ENCODE measurements around the gene EEF1AKMT2. TPM values are rescaled to one million over a fixed set of nuclear protein-coding genes. Genes with fewer than 3 reads are reported as not detected.

Gene EEF1AKMT2
- total and polyA plus RNA-seq, 9 of the 15 experiments (the other 6 are each of a cell fraction or from before 2014, with no cell fraction given): 9.3 to 34.3 (median 23.7) TPM

DNA sequence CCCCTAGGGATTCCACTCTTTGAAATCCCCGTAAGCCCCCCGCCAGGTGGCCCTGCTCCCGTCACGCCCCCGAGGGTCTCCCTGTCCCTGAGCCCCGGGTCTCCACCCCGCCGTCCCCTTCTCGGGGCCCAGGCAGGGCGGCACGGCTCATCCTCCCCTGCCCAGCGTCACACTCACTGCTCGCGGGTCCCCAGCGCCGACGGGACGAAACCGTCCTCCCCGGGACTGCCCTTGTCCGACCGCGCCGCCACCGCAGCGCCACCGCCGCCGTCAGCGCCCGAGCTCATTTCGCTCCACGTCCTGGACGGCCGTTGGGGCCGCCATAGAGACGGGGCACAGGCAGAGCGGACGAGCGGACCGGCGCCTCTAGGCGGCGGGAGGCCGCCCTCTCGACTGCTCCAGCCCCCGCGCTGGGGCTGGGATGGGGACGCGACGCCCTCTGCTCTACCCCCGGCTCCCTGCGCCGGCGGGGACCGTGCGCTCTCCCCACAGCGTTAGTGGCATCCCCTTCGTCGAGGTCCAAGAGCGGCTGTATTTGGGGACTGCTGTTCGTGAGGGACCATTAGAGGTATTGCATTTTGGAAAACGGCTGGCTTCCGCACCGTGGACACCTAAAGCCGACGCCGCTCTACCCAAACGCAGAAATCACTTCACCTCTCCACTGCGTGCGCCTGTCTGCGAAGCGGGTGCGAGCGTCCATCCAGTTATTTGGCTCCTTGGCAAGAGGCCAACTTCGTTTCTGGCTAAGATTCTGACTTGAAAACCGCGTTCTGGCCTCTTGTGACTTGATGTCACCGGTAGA lies at the start of gene EEF1AKMT2 (continued):
- TF ChIP-seq PTTG1 (tag; IDR thresholded peaks at IDR 0.05; ENCODE audit: low read depth) (no peak), DIDO1 (tag; IDR thresholded peaks at IDR 0.05; ENCODE audit: low read depth) (no peak), SMAD1 (IDR thresholded peaks at IDR 0.05; ENCODE audit: low read depth, low read length, partially characterized antibody) (no peak), ZSCAN32 (CRISPR knock-in tag; IDR thresholded peaks at IDR 0.05) (no peak), ELF2 (CRISPR knock-in tag; IDR thresholded peaks at IDR 0.05) (no peak), POLR2B (IDR thresholded peaks at IDR 0.05; ENCODE audit: low read depth, partially characterized antibody) (peak; percentile 78), CBFA2T2 (conservative IDR thresholded peaks at IDR 0.05) (no peak), BACH1 (tag; IDR thresholded peaks at IDR 0.05) (no peak), EGR1 (conservative IDR thresholded peaks at IDR 0.05) (peak; percentile 77), ZNF551 (CRISPR knock-in tag; IDR thresholded peaks at IDR 0.05) (no peak), ZNF146 (CRISPR knock-in tag; IDR thresholded peaks at IDR 0.05; ENCODE audit: unreplicated experiment) (no peak), THRAP3 (IDR thresholded peaks at IDR 0.05; ENCODE audit: borderline replicate concordance) (no peak), DNMT1 (IDR thresholded peaks at IDR 0.05) (no peak), RFX1 (IDR thresholded peaks at IDR 0.05) (no peak), NR1H2 (CRISPR knock-in tag; IDR thresholded peaks at IDR 0.05) (0 out of 2 replicates have a peak, but pooled peaks have one; percentile 82), ZNF444 (CRISPR knock-in tag; IDR thresholded peaks at IDR 0.05) (no peak), CEBPG (CRISPR knock-in tag; IDR thresholded peaks at IDR 0.05) (no peak), CEBPG (tag; conservative IDR thresholded peaks at IDR 0.05 in 1 of 2, IDR thresholded peaks at IDR 0.05 in 1 of 2) (no peak)
- TF ChIP-seq, protein P1, sequence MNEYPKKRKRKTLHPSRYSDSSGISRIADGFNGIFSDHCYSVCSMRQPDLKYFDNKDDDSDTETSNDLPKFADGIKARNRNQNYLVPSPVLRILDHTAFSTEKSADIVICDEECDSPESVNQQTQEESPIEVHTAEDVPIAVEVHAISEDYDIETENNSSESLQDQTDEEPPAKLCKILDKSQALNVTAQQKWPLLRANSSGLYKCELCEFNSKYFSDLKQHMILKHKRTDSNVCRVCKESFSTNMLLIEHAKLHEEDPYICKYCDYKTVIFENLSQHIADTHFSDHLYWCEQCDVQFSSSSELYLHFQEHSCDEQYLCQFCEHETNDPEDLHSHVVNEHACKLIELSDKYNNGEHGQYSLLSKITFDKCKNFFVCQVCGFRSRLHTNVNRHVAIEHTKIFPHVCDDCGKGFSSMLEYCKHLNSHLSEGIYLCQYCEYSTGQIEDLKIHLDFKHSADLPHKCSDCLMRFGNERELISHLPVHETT (CRISPR knock-in tag; conservative IDR thresholded peaks at IDR 0.05 in 1 of 2, IDR thresholded peaks at IDR 0.05 in 1 of 2): peak in 1 of 2 experiments; percentile 90; a peak in 2 of 4 replicates
- TF ChIP-seq, protein P2, sequence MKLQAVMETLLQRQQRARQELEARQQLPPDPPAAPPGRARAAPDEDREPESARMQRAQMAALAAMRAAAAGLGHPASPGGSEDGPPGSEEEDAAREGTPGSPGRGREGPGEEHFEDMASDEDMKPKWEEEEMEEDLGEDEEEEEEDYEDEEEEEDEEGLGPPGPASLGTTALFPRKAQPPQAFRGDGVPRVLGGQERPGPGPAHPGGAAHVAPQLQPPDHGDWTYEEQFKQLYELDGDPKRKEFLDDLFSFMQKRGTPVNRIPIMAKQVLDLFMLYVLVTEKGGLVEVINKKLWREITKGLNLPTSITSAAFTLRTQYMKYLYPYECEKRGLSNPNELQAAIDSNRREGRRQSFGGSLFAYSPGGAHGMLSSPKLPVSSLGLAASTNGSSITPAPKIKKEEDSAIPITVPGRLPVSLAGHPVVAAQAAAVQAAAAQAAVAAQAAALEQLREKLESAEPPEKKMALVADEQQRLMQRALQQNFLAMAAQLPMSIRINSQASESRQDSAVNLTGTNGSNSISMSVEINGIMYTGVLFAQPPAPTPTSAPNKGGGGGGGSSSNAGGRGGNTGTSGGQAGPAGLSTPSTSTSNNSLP (IDR thresholded peaks at IDR 0.05; ENCODE audit: borderline replicate concordance, low read depth, low read length): no peak
- TF ChIP-seq, protein P3, sequence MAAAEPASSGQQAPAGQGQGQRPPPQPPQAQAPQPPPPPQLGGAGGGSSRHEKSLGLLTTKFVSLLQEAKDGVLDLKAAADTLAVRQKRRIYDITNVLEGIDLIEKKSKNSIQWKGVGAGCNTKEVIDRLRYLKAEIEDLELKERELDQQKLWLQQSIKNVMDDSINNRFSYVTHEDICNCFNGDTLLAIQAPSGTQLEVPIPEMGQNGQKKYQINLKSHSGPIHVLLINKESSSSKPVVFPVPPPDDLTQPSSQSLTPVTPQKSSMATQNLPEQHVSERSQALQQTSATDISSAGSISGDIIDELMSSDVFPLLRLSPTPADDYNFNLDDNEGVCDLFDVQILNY (CRISPR knock-in tag; IDR thresholded peaks at IDR 0.05): 0 out of 2 replicates have a peak, but pooled peaks have one; percentile 29
- TF ChIP-seq, protein P4, sequence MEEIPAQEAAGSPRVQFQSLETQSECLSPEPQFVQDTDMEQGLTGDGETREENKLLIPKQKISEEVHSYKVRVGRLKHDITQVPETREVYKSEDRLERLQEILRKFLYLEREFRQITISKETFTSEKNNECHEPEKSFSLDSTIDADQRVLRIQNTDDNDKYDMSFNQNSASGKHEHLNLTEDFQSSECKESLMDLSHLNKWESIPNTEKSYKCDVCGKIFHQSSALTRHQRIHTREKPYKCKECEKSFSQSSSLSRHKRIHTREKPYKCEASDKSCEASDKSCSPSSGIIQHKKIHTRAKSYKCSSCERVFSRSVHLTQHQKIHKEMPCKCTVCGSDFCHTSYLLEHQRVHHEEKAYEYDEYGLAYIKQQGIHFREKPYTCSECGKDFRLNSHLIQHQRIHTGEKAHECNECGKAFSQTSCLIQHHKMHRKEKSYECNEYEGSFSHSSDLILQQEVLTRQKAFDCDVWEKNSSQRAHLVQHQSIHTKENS (CRISPR knock-in tag; IDR thresholded peaks at IDR 0.05): no peak
- TF ChIP-seq, protein P5, sequence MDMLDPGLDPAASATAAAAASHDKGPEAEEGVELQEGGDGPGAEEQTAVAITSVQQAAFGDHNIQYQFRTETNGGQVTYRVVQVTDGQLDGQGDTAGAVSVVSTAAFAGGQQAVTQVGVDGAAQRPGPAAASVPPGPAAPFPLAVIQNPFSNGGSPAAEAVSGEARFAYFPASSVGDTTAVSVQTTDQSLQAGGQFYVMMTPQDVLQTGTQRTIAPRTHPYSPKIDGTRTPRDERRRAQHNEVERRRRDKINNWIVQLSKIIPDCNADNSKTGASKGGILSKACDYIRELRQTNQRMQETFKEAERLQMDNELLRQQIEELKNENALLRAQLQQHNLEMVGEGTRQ (CRISPR knock-in tag; IDR thresholded peaks at IDR 0.05): no peak
